Measurements from ENCODE around the gene NSD2. TPM values are rescaled to one million over a fixed set of nuclear protein-coding genes. Genes with fewer than 3 reads are reported as not detected.

Gene NSD2
- total and polyA plus RNA-seq, 9 of the 15 experiments (the other 6 are each of a cell fraction or from before 2014, with no cell fraction given), result 6.4 to 126 (median 58.8) TPM

- H3K79me2 ChIP-seq (ENCODE audit: control insufficient read depth, insufficient read depth, low read length), result peaks cover 97% of the 10 kb centered on the region
- H3K4me2 ChIP-seq (ENCODE audit: insufficient read depth, low read length), result no peak overlapping the region
- peaks cover 4% of the 10 kb centered on the region for H3K9me1 ChIP-seq (ENCODE audit: control insufficient read depth, insufficient read depth, low read length)
- ATAC-seq (no peak), FAIRE-seq (peak; percentile 23), DNase-seq (ENCODE audit: extremely low read depth in 1 of 4, low spot score in 3 of 4) (no peak)
- ChIA-PET CTCF (ENCODE audit: low intra/inter-chr PET ratio) (interaction anchor here (2.1 kb wide), 1 partner anchor 39 kb away, joined by 15 read pairs; no protein-coding TSS in a partner anchor), POLR2A (interaction anchor here (0.6 to 1.8 kb wide), 5 partner anchors 10 to 55 kb away, joined by 3 to 4 read pairs (median 4); no protein-coding TSS in a partner anchor)
- H2AFZ ChIP-seq (ENCODE audit: low read depth, low read length), result no peak overlapping the region
- H3K4me1 ChIP-seq (replicated peaks in 1 of 2; ENCODE audit: control insufficient read depth in 2 of 2, insufficient read depth in 2 of 2, low read length in 2 of 2), result peaks cover 5% of the 10 kb centered on the region in 2 experiments; a peak in 4 of 5 replicates
- WGBS (ENCODE audit: insufficient coverage, low coverage, missing lambda C conversion rate), result 91% methylated on average over 5 of the region's 6 CpGs
- H3K4me3 ChIP-seq, result no peak overlapping the region
- H3K9ac ChIP-seq (ENCODE audit: insufficient read depth in 1 of 2, low read depth in 2 of 2, low read length in 2 of 2), result no peak overlapping the region
- H3K27me3 ChIP-seq (ENCODE audit: control insufficient read depth in 2 of 2, insufficient read depth in 2 of 2, low read length in 2 of 2), result no peaks in the 10 kb centered on the region
- intact Hi-C loops (cut with micrococcal nuclease) (loop anchor here (5.0 kb wide), 1 partner anchor 86 kb away; no protein-coding TSS in a partner anchor), in situ Hi-C loops (cut with MboI) (no loop called here)
- H4K20me1 ChIP-seq (replicated peaks; ENCODE audit: control insufficient read depth, insufficient read depth, low read length), result peaks cover 37% of the 10 kb centered on the region
- H3K9me3 ChIP-seq (replicated peaks; ENCODE audit: control insufficient read depth, insufficient read depth, low read depth, low read length), result no peaks in the 10 kb centered on the region
- BruUV-seq (replicated peaks), result no TSS peak
- peaks cover 71% of the 10 kb centered on the region for H3K36me3 ChIP-seq (ENCODE audit: control insufficient read depth, insufficient read depth, low read length)
- H3K27ac ChIP-seq (ENCODE audit: extremely low read depth, low read depth, low read length), result no peak overlapping the region
- TF ChIP-seq TAF1 (IDR thresholded peaks at IDR 0.05; ENCODE audit: control insufficient read depth, extremely low read depth, insufficient read depth, low read length, severe bottlenecking) (no peak), SIN3A (IDR thresholded peaks at IDR 0.05; ENCODE audit: borderline replicate concordance in 2 of 2, control insufficient read depth in 1 of 2, low read depth in 2 of 2, low read length in 2 of 2) (no peak), RBM17 (IDR thresholded peaks at IDR 0.05; ENCODE audit: borderline replicate concordance, low read depth, low read length) (no peak), ETV1 (tag; conservative IDR thresholded peaks at IDR 0.05; ENCODE audit: low read depth) (no peak), ZNF274 (IDR thresholded peaks at IDR 0.05; ENCODE audit: borderline replicate concordance, low read depth, low read length) (no peak), ATF3 (IDR thresholded peaks at IDR 0.05) (no peak), ATF3 (CRISPR knock-in tag; conservative IDR thresholded peaks at IDR 0.05) (no peak), BHLHE40 (IDR thresholded peaks at IDR 0.05; ENCODE audit: low read length) (no peak), NR2C2 (CRISPR knock-in tag; IDR thresholded peaks at IDR 0.05) (no peak), NR2C2 (tag; IDR thresholded peaks at IDR 0.05) (no peak), SIRT6 (IDR thresholded peaks at IDR 0.05; ENCODE audit: low read depth, low read length) (no peak), MAX (CRISPR knock-in tag; IDR thresholded peaks at IDR 0.05) (no peak), GABPB1 (CRISPR knock-in tag; IDR thresholded peaks at IDR 0.05) (no peak), ZBTB17 (CRISPR knock-in tag; IDR thresholded peaks at IDR 0.05) (no peak), BDP1 (IDR thresholded peaks at IDR 0.05; ENCODE audit: insufficient read depth, insufficient read length) (no peak), NR4A1 (CRISPR knock-in tag; IDR thresholded peaks at IDR 0.05) (no peak), NR4A1 (tag; IDR thresholded peaks at IDR 0.05) (no peak)
- TF ChIP-seq, protein P1, sequence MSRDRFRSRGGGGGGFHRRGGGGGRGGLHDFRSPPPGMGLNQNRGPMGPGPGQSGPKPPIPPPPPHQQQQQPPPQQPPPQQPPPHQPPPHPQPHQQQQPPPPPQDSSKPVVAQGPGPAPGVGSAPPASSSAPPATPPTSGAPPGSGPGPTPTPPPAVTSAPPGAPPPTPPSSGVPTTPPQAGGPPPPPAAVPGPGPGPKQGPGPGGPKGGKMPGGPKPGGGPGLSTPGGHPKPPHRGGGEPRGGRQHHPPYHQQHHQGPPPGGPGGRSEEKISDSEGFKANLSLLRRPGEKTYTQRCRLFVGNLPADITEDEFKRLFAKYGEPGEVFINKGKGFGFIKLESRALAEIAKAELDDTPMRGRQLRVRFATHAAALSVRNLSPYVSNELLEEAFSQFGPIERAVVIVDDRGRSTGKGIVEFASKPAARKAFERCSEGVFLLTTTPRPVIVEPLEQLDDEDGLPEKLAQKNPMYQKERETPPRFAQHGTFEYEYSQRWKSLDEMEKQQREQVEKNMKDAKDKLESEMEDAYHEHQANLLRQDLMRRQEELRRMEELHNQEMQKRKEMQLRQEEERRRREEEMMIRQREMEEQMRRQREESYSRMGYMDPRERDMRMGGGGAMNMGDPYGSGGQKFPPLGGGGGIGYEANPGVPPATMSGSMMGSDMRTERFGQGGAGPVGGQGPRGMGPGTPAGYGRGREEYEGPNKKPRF (IDR thresholded peaks at IDR 0.05; ENCODE audit: low read depth, low read length), result no peak
- TF ChIP-seq, protein P2, sequence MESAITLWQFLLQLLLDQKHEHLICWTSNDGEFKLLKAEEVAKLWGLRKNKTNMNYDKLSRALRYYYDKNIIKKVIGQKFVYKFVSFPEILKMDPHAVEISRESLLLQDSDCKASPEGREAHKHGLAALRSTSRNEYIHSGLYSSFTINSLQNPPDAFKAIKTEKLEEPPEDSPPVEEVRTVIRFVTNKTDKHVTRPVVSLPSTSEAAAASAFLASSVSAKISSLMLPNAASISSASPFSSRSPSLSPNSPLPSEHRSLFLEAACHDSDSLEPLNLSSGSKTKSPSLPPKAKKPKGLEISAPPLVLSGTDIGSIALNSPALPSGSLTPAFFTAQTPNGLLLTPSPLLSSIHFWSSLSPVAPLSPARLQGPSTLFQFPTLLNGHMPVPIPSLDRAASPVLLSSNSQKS (CRISPR knock-in tag; IDR thresholded peaks at IDR 0.05), result no peak
These were observed 26.8 kb downstream of the NSD2 start for GRCh38 chr4:1898007-1898406.

All from K562 (cell line).